Fibroblast of mammary gland (primary cell): Measurements from ENCODE around the gene FBRSL1.

Experiments
- DNase-seq: peaks from one replicate; pipeline ENCODE4 v3.0.0-alpha.2; 2010; ENCODE audit warnings: low read depth
- H3K4me3 ChIP-seq: 2 replicates; pipeline ENCODE4 v1.5.1; 2011; ENCODE audit warnings: low read depth, mild to moderate bottlenecking, low read length, moderate library complexity; ENCODE audit not compliant: control insufficient read depth
- TF ChIP-seq, protein P1 (sequence below): conservative IDR thresholded peaks from 2 replicates; pipeline ENCODE4 v1.5.1; 2011; ENCODE audit warnings: low read depth, low read length, inconsistent platforms; ENCODE audit not compliant: control insufficient read depth, insufficient read depth

Gene FBRSL1

DNA sequence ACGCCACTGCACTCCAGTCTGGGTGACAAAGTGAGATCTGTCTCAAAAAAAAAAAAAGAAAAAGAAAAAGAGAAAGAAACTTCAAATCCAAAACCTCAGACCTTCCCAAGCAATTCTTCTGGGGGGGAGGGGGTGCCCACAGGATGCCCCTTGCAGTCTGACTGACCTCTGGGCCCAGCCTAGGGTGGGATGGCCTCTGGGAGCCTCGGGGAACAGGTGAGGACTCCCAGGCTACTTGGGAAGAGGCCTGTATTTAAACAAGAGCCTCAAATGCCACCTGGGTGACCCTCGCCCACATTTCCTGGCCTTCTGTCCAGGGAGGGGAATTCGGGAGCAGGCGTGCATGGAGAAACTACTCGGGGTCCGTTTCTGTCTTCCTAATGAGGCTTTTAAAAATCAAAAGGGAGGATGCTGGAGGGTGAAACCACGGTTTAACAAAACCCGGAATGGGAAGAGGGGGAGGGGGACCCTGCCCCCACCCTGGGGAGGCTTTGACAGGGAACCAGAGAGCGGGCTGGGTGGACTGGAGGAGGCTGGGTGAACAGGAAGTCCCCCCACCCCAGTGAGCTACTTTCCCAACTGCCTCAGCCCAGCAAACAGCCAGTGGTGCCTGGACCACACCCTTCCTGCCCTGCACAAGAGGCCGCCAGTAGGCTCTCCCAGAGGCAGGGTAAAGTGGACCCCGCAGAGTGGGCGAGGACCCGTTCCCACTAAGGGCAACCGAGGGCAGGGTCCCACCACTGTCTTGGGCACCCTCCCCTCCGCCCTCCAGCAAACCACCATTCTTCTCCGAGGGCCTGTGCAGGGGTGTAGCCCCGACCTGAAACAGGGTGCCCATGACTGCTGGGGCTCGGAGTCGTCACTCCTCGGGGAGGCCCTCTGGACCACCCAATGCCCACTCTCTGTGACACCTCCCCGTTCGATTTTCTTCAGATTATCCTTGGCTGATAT lies 1.5 kb upstream of the FBRSL1 start:
- no peak for DNase-seq
- H3K4me3 ChIP-seq, result no peak overlapping the region

DNA sequence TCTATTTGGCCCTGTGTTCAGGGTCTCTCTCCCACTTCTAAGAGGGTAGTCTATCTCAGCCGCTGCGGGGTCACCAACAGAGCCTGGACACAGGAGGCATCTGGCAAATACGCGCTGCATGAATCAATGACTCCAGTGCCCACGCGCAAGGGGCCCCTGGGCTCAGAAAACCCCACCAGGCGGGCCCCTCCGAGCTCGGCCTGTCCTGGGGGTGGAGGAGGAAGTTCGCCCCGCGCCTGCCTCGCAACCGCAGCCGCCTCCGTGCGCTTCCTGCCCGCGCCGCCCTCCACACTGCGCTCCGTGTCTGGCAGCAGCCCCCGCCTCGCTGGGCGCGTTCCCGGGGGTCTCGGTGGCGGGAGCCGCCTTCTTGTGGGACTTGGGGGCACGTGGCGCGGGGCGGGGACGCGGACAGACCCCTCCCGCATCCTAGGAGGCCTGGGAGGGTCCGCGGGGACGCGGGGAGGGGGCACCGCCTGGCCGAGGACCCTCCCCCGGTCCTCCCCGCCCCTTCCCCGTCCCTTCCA lies 811 bp upstream of the FBRSL1 start:
- TF ChIP-seq, protein P1, sequence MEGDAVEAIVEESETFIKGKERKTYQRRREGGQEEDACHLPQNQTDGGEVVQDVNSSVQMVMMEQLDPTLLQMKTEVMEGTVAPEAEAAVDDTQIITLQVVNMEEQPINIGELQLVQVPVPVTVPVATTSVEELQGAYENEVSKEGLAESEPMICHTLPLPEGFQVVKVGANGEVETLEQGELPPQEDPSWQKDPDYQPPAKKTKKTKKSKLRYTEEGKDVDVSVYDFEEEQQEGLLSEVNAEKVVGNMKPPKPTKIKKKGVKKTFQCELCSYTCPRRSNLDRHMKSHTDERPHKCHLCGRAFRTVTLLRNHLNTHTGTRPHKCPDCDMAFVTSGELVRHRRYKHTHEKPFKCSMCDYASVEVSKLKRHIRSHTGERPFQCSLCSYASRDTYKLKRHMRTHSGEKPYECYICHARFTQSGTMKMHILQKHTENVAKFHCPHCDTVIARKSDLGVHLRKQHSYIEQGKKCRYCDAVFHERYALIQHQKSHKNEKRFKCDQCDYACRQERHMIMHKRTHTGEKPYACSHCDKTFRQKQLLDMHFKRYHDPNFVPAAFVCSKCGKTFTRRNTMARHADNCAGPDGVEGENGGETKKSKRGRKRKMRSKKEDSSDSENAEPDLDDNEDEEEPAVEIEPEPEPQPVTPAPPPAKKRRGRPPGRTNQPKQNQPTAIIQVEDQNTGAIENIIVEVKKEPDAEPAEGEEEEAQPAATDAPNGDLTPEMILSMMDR, result no peak
- no peak for DNase-seq
- H3K4me3 ChIP-seq, result peak overlapping the region; percentile 2

More for the DNA sequence above, 1.5 kb upstream of the FBRSL1 start:
- TF ChIP-seq, protein P1, result no peak

DNA sequence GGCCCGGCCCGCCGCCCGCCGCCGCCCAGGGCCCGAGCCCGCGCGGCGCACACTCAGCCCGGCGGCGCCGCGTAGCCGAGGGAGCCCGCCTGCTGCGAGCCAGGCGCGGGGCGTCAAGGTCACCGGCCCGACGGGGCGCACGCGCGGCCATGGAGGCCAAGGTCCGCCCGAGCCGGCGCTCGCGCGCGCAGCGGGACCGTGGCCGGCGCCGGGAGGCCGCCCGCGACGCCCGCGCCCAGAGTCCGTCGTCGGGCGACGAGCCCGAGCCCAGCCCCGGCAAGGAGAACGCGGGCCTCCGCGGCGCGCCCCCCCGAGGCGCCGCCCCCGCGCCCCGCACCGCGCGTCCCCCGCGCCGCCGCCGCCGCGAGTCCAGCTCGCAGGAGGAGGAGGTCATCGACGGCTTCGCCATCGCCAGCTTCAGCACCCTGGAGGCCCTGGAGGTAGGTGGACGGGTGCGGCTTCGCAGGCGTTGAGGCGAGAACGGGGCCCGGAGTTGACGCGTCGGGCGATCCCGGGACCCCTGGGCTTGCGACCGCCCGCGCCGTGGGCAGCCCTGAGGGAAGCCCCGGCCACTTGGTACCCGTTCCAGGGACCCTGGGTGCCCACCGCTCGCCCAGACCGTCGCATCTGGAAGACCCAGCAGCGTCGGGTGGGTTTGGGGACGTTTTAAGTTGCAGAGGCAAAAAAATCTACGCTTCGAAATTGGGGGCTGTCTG lies 629 bp downstream of the FBRSL1 start:
- DNase-seq, result peak; percentile 32
- TF ChIP-seq, protein P1, result no peak
- H3K4me3 ChIP-seq, result peak overlapping the region; percentile 63

DNA sequence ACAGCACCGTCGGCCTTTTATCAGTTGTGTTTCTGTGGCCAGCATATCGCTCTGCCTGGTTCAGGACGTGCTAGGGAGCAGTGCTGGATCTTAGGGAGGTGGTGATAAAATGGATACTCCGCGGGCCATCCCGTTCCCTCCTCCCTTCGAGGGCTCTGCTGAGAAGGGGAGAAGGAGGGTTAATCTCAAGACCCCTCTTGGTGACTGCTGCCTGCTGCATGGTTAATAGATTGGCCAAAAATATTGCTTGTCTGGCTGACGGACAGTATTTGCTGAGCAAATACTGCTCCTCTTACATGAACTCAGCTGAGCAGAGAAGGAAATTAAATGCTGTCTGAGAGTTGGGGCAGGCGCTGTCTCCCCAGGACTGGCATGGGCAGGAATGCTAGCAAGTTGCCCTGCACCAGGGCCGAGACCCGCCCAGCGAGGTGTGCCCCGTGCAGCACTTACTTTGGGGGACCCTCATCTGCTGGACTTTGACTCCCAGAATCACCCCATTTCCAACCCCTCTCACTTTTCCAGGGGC lies 1.2 kb downstream of the FBRSL1 start:
- H3K4me3 ChIP-seq, result peak overlapping the region; percentile 63
- TF ChIP-seq, protein P1, result no peak
- no peak for DNase-seq

DNA sequence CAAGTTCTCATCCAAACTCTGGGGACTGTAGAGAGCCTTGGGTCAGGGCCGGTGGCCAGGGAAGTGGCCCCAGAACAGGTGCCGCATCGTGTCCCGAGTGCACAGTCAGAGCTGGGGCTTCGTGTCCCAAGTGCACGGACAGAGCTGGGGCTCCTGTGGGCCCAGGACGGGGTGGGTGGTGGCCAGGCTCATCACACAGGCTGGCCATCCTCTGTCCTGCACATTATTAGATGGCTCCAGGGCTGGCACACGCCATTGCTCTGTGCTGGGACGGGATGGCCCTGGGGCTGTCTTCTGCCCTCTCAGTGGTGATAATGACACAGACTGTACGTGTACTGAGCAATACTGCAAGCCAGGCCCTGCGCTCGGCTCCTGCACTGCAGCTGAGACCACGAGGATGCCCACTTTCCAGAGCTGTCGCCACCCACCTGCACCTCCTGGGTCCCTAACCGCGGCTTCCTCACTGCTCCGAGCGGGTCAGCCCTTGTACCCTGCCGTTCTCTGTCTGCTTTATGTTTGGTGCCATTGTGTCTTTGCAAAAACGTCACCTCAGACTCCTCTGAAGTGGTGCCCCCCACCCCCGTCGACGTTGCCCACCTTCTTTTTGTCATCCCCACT lies 1.9 kb downstream of the FBRSL1 start:
- TF ChIP-seq, protein P1, result no peak
- H3K4me3 ChIP-seq, result peak overlapping the region; percentile 63

DNA sequence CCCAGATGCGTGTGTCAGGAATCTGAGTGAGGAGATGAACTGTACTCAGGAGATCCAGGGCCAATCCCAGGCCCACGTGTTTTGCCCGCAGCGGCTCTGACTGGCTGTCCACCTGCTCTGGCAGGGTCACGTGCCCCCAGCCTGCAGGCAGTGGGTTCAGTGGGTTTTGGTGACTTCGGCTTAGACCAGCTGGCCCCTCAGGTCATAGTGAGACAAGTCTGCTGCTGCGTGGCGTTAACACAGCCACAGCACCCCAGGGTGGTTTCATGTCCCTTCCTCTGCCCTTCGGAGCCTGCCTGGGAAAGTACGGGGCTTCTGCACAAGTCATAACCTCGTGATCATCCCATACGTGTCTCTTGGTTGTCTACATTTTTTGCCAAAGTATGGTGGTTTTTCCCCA lies 2.6 kb downstream of the FBRSL1 start:
- TF ChIP-seq, protein P1, result no peak
- DNase-seq, result no peak
- no peak overlapping the region for H3K4me3 ChIP-seq

More for the DNA sequence above, 1.9 kb downstream of the FBRSL1 start:
- DNase-seq, result no peak
